GM12891 (cell line): Measurements from ENCODE around the gene GEMIN2.
"Not testable (repeated sequence)": the region's sequence is repeated elsewhere in the genome, so short reads cannot be mapped to it uniquely, and the experiment has no call there.

Source experiments
- DNase-seq: peaks from one replicate; pipeline ENCODE4 v3.0.0; 2011; ENCODE audit warnings: low spot score; ENCODE audit not compliant: insufficient read length
- FAIRE-seq: peaks from 2 replicates; lab custom pipeline; 2011; peaks lifted over from hg19 to GRCh38; lab: Jason Lieb, UNC
- PAX5 ChIP-seq: IDR thresholded peaks from 2 replicates; pipeline ENCODE4 v1.6.1; 2011; ENCODE audit warnings: low read length, moderate library complexity, mild to moderate bottlenecking; ENCODE audit not compliant: insufficient read depth, severe bottlenecking
- POLR2A ChIP-seq: IDR thresholded peaks from 2 replicates; pipeline ENCODE4 v1.6.1; 2011; ENCODE audit warnings: low read depth, low read length, control low read depth
- POLR2AphosphoS5 ChIP-seq: IDR thresholded peaks from 2 replicates; pipeline ENCODE4 v1.6.1; 2011; ENCODE audit warnings: low read depth, low read length, control low read depth
- POU2F2 ChIP-seq: IDR thresholded peaks from 2 replicates; pipeline ENCODE4 v1.6.1; 2011; ENCODE audit warnings: low read depth, mild to moderate bottlenecking, control low read depth, low read length, moderate library complexity
- SPI1 ChIP-seq: IDR thresholded peaks from 2 replicates; pipeline ENCODE4 v1.6.1; 2011; ENCODE audit warnings: low read depth, low read length, control low read depth
- TAF1 ChIP-seq: IDR thresholded peaks from 2 replicates; pipeline ENCODE4 v1.6.1; 2011; ENCODE audit warnings: low read depth, low read length, control low read depth

GEMIN2 gene

GRCh38 chr14:39176263-39177167 lies 62.4 kb downstream of the GEMIN2 start:
- TF ChIP-seq POU2F2 (no peak), PAX5 (no peak)
- FAIRE-seq (no peak), DNase-seq (no peak)

- DNase-seq, result no peak
- TF ChIP-seq SPI1, result no peak
- no peak for TF ChIP-seq TAF1
- no peak for TF ChIP-seq POU2F2
- no peak for TF ChIP-seq PAX5
- FAIRE-seq, result no peak
These were observed 63.0 kb downstream of the GEMIN2 start for GRCh38 chr14:39177168-39177545.

- TF ChIP-seq POU2F2, result no peak
- no peak for TF ChIP-seq PAX5
- no peak for TF ChIP-seq POLR2A
- no peak for TF ChIP-seq POLR2AphosphoS5
- no peak for TF ChIP-seq TAF1
- TF ChIP-seq SPI1, result no peak
- FAIRE-seq (no peak), DNase-seq (no peak)
These were observed 64.9 kb downstream of the GEMIN2 start for GRCh38 chr14:39179042-39179441.

- TF ChIP-seq POU2F2 (no peak), POLR2AphosphoS5 (no peak), SPI1 (no peak), TAF1 (no peak), POLR2A (no peak; the same call in 1 of the 2 replicates), PAX5 (no peak)
- no peak for DNase-seq
- no peak for FAIRE-seq
These were observed 66.4 kb downstream of the GEMIN2 start for GRCh38 chr14:39180553-39180952.

GRCh38 chr14:39181026-39181692 lies 67.0 kb downstream of the GEMIN2 start:
- no peak for TF ChIP-seq TAF1
- peak; percentile 55; the same call in 1 of the 2 replicates for TF ChIP-seq POLR2AphosphoS5
- TF ChIP-seq POLR2A, result peak; percentile 76
- DNase-seq, result no peak
- no peak for FAIRE-seq

GRCh38 chr14:39181693-39182047 lies 67.5 kb downstream of the GEMIN2 start:
- FAIRE-seq, result no peak
- DNase-seq, result no peak
- no peak for TF ChIP-seq SPI1

- FAIRE-seq, result no peak
- no peak for DNase-seq
- no peak for TF ChIP-seq PAX5
- TF ChIP-seq TAF1, result no peak
- TF ChIP-seq SPI1, result no peak
- TF ChIP-seq POLR2A, result no peak; the same call in 1 of the 2 replicates
- no peak for TF ChIP-seq POLR2AphosphoS5
- TF ChIP-seq POU2F2, result no peak
These were observed 68.9 kb downstream of the GEMIN2 start for GRCh38 chr14:39182770-39183684.

- peak; percentile 56; the same call in 1 of the 2 replicates for TF ChIP-seq POLR2A
- not testable (repeated sequence) for FAIRE-seq, DNase-seq
These were observed 69.5 kb downstream of the GEMIN2 start for GRCh38 chr14:39183685-39184003.

- DNase-seq, result no peak
- FAIRE-seq, result no peak
- TF ChIP-seq SPI1, result no peak
- peak; percentile 45; the same call in 1 of the 2 replicates for TF ChIP-seq POU2F2
- no peak for TF ChIP-seq PAX5
- peak; percentile 89 for TF ChIP-seq POLR2AphosphoS5
- no peak for TF ChIP-seq TAF1
- TF ChIP-seq POLR2A, result peak; percentile 65
These were observed 70.6 kb downstream of the GEMIN2 start for GRCh38 chr14:39184628-39185255.
